HCT116 (cell line): ENCODE data around the gene GAGE12G. TPM values are rescaled to one million over a fixed set of nuclear protein-coding genes. Genes with fewer than 3 reads are reported as not detected.
"Not testable (repeated sequence)": the region's sequence is repeated elsewhere in the genome, so short reads cannot be mapped to it uniquely, and the experiment has no call there.

Experiments
- ATAC-seq: fragments of 200-7000 bp; cut with Tn5 transposase; 2 replicates; pipeline ENCODE4 v1.9.1; 2020; ENCODE audit warnings: mild to moderate bottlenecking, moderate library complexity
- BruUV-seq: library from RNA; stranded (reverse); fragments of 400-500 nt; replicated peaks from 2 replicates; lab custom pipeline; 2021; lab: Mats Ljungman, UMichigan
- CTCF ChIA-PET: fragments of 300-600 bp; sonication (Branson Sonifier 250); formaldehyde crosslinking; loops from one replicate; lab custom pipeline; 2021; ENCODE audit warnings: antibody characterized with exemption; lab: Charles Lee
- POLR2A ChIA-PET: fragments of 300-600, 350-600 bp; sonication (Branson Sonifier 250); formaldehyde crosslinking; loops from one replicate; lab custom pipeline; 2021; ENCODE audit warnings: antibody characterized with exemption; lab: Charles Lee
- RAD21 ChIA-PET, 2 experiments: fragments of 300-600 bp; sonication (Branson Sonifier 250); formaldehyde crosslinking; loops; one replicate each; lab custom pipeline; 2023; ENCODE audit warnings: low total read pairs in 2 of 2; ENCODE audit not compliant: uncharacterized antibody in 2 of 2, unreplicated experiment in 2 of 2, low non-redundant PET in 1 of 2; lab: Charles Lee
- DNase-seq: peaks from one replicate; pipeline ENCODE4 v3.0.0-alpha.2; 2010; ENCODE audit warnings: low read depth, low spot score
- H2AFZ ChIP-seq: fragments of 200-600 bp; shearing (Covaris generic), sonication (generic); 2 replicates; pipeline ENCODE4 v1.6.1; 2017; ENCODE audit warnings: low read depth, mixed run types, mixed read lengths, antibody characterized with exemption, low read length; ENCODE audit not compliant: poor library complexity, severe bottlenecking
- H3K27ac ChIP-seq: 2 replicates; pipeline ENCODE4 v1.5.1; 2012; ENCODE audit warnings: low read depth, low read length
- H3K27me3 ChIP-seq: fragments of 200-600 bp; sonication (generic); 2 replicates; pipeline ENCODE4 v1.6.1; 2016; ENCODE audit warnings: mixed run types, low read length, mixed read lengths; ENCODE audit not compliant: insufficient read depth
- H3K36me3 ChIP-seq, 2 experiments: fragments of 200-500 bp in 1 of 2; fragments of 200-600 bp in 1 of 2; sonication (Bioruptor generic) in 1 of 2; sonication (generic) in 1 of 2; 2 replicates each; pipeline versions ENCODE4 v1.5.1 to v1.6.1; 2014 to 2016; ENCODE audit warnings: low read length in 2 of 2, inconsistent platforms in 1 of 2, mixed read lengths in 1 of 2, mixed run types in 1 of 2; ENCODE audit not compliant: insufficient read depth in 2 of 2, control insufficient read depth in 1 of 2
- H3K4me1 ChIP-seq, 2 experiments: fragments of 200-600 bp in 1 of 2; sonication (generic) in 1 of 2; 2 replicates each; pipeline versions ENCODE4 v1.5.1 to v1.6.1; 2012 to 2017; ENCODE audit warnings: low read length in 2 of 2, inconsistent platforms in 1 of 2, mild to moderate bottlenecking in 1 of 2, mixed read lengths in 1 of 2, mixed run types in 1 of 2, moderate library complexity in 1 of 2; ENCODE audit not compliant: insufficient read depth in 2 of 2, control insufficient read depth in 1 of 2
- H3K4me2 ChIP-seq: fragments of 200-600 bp; sonication (generic); 2 replicates; pipeline ENCODE4 v1.6.1; 2017; ENCODE audit warnings: mixed run types, low read length, mixed read lengths
- H3K4me3 ChIP-seq, 2 experiments: fragments of 200-600 bp in 1 of 2; sonication (generic) in 1 of 2; replicated peaks in 1 of 2; 2 replicates each; pipeline ENCODE4 v1.5.1; 2011 to 2016; ENCODE audit warnings: low read length in 2 of 2, control low read depth in 1 of 2, low read depth in 1 of 2, mild to moderate bottlenecking in 1 of 2, mixed read lengths in 1 of 2, mixed run types in 1 of 2
- H3K79me2 ChIP-seq: fragments of 200-600 bp; sonication (generic); 2 replicates; pipeline ENCODE4 v1.6.1; 2017; ENCODE audit warnings: mild to moderate bottlenecking, mixed run types, low read length, moderate library complexity, mixed read lengths; ENCODE audit not compliant: insufficient read depth
- H3K9ac ChIP-seq: fragments of 200-600 bp; sonication (generic); 2 replicates; pipeline ENCODE4 v1.6.1; 2016; ENCODE audit warnings: low read length, mixed read lengths
- H3K9me2 ChIP-seq: fragments of 200-600 bp; sonication (generic), shearing (Covaris generic); 2 replicates; pipeline ENCODE4 v1.6.1; 2017; ENCODE audit warnings: mixed run types, mild to moderate bottlenecking, moderate library complexity; ENCODE audit not compliant: insufficient read depth
- H3K9me3 ChIP-seq, 2 experiments: fragments of 200-500 bp in 1 of 2; fragments of 200-600 bp in 1 of 2; sonication (Bioruptor generic) in 1 of 2; sonication (generic) in 1 of 2; 2 replicates each; pipeline ENCODE4 v1.6.1; 2014 to 2017; ENCODE audit warnings: low read length in 2 of 2, mixed read lengths in 2 of 2, inconsistent platforms in 1 of 2, low read depth in 1 of 2, mild to moderate bottlenecking in 1 of 2, mixed run types in 1 of 2, moderate library complexity in 1 of 2; ENCODE audit not compliant: control insufficient read depth in 1 of 2, insufficient read depth in 1 of 2
- H4K20me1 ChIP-seq: fragments of 200-600 bp; sonication (generic), shearing (Covaris generic); 2 replicates; pipeline ENCODE4 v1.6.1; 2017; ENCODE audit warnings: mixed run types, mild to moderate bottlenecking, moderate library complexity; ENCODE audit not compliant: insufficient read depth
- intact Hi-C: fragments of 100-400 bp; cut with micrococcal nuclease; formaldehyde crosslinking; loops from 2 replicates; pipeline ENCODE4 v1.10.0; 2022
- total RNA-seq: library from RNA; stranded (reverse); gene quantifications from one replicate; pipeline ENCODE4 v1.2.1, GENCODE V29; 2021; ENCODE audit not compliant: unreplicated experiment

GAGE12G gene
- total RNA-seq, 1 experiment from 2014 or later: not detected

GRCh38 chrX:49589196-49589595 is 19.0 kb downstream of the GAGE12G start, which contains the start of gene GAGE2A:
Gene GAGE2A (plus strand): TSS chrX:49589496. CDS start chrX:49590651, 1,155 bp downstream.
- H3K27ac ChIP-seq, H3K27me3 ChIP-seq, H3K79me2 ChIP-seq, H3K4me1 ChIP-seq, DNase-seq, intact Hi-C loops, BruUV-seq, POLR2A ChIA-PET, H3K9ac ChIP-seq, H3K4me3 ChIP-seq, H4K20me1 ChIP-seq, H3K9me2 ChIP-seq, ATAC-seq, CTCF ChIA-PET, H3K4me2 ChIP-seq, H2AFZ ChIP-seq, RAD21 ChIA-PET, H3K9me3 ChIP-seq, H3K36me3 ChIP-seq: not testable (repeated sequence)

GRCh38 chrX:49589769-49590478 is 19.7 kb downstream of the GAGE12G start:
- H3K9me2 ChIP-seq, intact Hi-C loops, CTCF ChIA-PET, H3K27me3 ChIP-seq, BruUV-seq, H3K4me3 ChIP-seq, H2AFZ ChIP-seq, H3K79me2 ChIP-seq, POLR2A ChIA-PET, H3K4me1 ChIP-seq, H3K4me2 ChIP-seq, RAD21 ChIA-PET, DNase-seq, H3K9me3 ChIP-seq, H3K9ac ChIP-seq, H3K36me3 ChIP-seq, H4K20me1 ChIP-seq, H3K27ac ChIP-seq, ATAC-seq: not testable (repeated sequence)

GRCh38 chrX:49590488-49590887 is 20.3 kb downstream of the GAGE12G start:
- H3K9ac ChIP-seq, H4K20me1 ChIP-seq, H3K4me2 ChIP-seq, H3K79me2 ChIP-seq, H3K9me2 ChIP-seq, intact Hi-C loops, RAD21 ChIA-PET, H3K27me3 ChIP-seq, H2AFZ ChIP-seq, ATAC-seq, POLR2A ChIA-PET, CTCF ChIA-PET, H3K27ac ChIP-seq, DNase-seq, H3K4me3 ChIP-seq, H3K4me1 ChIP-seq, BruUV-seq, H3K36me3 ChIP-seq, H3K9me3 ChIP-seq: not testable (repeated sequence)

GRCh38 chrX:49598720-49599119 is 28.5 kb downstream of the GAGE12G start, which contains the start of gene GAGE1:
Gene GAGE1 (plus strand): TSS chrX:49599020. CDS start chrX:49600175, 1,155 bp downstream.
- H3K4me2 ChIP-seq, H3K9ac ChIP-seq, H3K79me2 ChIP-seq, H3K9me2 ChIP-seq, RAD21 ChIA-PET, ATAC-seq, DNase-seq, CTCF ChIA-PET, H3K36me3 ChIP-seq, H3K4me3 ChIP-seq, H4K20me1 ChIP-seq, H3K27ac ChIP-seq, POLR2A ChIA-PET, intact Hi-C loops, H3K27me3 ChIP-seq, BruUV-seq, H2AFZ ChIP-seq, H3K9me3 ChIP-seq, H3K4me1 ChIP-seq: not testable (repeated sequence)
